Astrocyte of the cerebellum (primary cell): Measurements from ENCODE around the gene OPA3.
A peak's percentile ranks its signal among the peaks of the same experiment; 100 is the strongest.
"Not testable (repeated sequence)": the region's sequence is repeated elsewhere in the genome, so short reads cannot be mapped to it uniquely, and the experiment has no call there.

ENCODE experiments used
- DNase-seq: peaks from one replicate; pipeline ENCODE4 v3.0.0-alpha.2; 2011; ENCODE audit warnings: low read depth
- H3K4me3 ChIP-seq: 2 replicates; pipeline ENCODE4 v1.5.1; 2011; ENCODE audit warnings: mild to moderate bottlenecking, low read depth, low read length, moderate library complexity
- in situ Hi-C: cut with HindIII; loops from 2 replicates; pipeline ENCODE4 v1.10.0; 2017; ENCODE audit warnings: low sequenced_read_pairs
- TF ChIP-seq, protein P1 (sequence below): IDR thresholded peaks from 2 replicates; pipeline ENCODE4 v1.5.1; 2012; ENCODE audit warnings: low read length, low read depth, moderate library complexity, mild to moderate bottlenecking; ENCODE audit errors: missing control alignments

The OPA3 gene

DNA sequence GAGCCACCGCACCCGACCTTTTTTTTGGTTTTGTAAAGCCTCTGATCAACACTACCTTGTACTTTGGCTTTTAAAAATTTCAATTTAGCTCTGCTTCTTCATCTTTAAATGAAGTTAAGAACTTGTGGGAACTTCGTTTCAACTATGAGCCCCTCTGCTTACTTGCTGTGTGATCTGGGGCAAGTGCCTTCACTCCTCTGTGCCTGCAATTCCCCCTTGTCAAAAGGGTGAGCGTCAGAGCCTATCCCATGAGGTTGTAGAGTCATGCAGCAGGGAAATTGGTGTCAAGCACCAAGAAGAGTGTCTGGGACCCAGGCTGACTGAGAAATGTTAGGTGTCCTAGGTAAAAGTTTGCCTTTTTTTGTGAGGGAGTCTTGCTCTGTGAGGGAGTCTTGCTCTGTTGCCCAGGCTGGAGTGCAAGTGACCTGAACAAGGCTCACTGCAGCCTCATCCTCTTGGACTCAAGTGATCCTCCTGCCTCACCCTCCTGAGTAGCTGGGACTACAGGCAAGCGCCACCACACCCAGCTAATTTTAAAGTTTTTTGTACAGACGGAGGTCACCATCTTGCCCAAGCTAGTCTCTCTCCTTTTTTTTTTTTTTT lies 71.6 kb downstream of the OPA3 start:
- in situ Hi-C loops: no loop called here
- H3K4me3 ChIP-seq: no peak overlapping the region
- TF ChIP-seq, protein P1, sequence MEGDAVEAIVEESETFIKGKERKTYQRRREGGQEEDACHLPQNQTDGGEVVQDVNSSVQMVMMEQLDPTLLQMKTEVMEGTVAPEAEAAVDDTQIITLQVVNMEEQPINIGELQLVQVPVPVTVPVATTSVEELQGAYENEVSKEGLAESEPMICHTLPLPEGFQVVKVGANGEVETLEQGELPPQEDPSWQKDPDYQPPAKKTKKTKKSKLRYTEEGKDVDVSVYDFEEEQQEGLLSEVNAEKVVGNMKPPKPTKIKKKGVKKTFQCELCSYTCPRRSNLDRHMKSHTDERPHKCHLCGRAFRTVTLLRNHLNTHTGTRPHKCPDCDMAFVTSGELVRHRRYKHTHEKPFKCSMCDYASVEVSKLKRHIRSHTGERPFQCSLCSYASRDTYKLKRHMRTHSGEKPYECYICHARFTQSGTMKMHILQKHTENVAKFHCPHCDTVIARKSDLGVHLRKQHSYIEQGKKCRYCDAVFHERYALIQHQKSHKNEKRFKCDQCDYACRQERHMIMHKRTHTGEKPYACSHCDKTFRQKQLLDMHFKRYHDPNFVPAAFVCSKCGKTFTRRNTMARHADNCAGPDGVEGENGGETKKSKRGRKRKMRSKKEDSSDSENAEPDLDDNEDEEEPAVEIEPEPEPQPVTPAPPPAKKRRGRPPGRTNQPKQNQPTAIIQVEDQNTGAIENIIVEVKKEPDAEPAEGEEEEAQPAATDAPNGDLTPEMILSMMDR: no peak
- no peak for DNase-seq

GRCh38 chr19:45511074-45511473 lies 73.5 kb downstream of the OPA3 start:
- H3K4me3 ChIP-seq: no peak overlapping the region
- DNase-seq: no peak
- TF ChIP-seq, protein P1: no peak
- in situ Hi-C loops: no loop called here

DNA sequence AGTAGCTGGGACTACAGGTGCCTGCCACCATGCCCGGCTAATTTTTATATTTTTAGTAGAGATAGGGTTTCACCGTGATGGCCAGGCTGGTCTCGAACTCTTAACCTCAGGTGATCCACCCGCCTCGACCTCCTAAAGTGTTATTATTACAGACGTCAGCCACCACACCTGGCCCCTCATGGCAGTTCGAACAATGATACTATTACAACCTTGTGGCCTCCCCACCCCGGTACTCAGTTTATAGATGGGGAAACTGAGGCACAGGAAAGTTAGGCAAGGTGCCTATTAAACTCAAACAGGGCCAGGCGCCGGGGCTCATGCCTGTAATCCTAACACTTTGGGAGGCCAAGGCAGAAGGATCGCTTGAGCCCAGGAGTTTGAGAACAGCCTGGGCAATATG lies 74.2 kb downstream of the OPA3 start:
- DNase-seq, in situ Hi-C loops, H3K4me3 ChIP-seq: not testable (repeated sequence)

GRCh38 chr19:45509692-45510015 lies 74.9 kb downstream of the OPA3 start:
- in situ Hi-C loops: no loop called here
- DNase-seq: no peak
- H3K4me3 ChIP-seq: peak overlapping the region; percentile 99
- TF ChIP-seq, protein P1: no peak

DNA sequence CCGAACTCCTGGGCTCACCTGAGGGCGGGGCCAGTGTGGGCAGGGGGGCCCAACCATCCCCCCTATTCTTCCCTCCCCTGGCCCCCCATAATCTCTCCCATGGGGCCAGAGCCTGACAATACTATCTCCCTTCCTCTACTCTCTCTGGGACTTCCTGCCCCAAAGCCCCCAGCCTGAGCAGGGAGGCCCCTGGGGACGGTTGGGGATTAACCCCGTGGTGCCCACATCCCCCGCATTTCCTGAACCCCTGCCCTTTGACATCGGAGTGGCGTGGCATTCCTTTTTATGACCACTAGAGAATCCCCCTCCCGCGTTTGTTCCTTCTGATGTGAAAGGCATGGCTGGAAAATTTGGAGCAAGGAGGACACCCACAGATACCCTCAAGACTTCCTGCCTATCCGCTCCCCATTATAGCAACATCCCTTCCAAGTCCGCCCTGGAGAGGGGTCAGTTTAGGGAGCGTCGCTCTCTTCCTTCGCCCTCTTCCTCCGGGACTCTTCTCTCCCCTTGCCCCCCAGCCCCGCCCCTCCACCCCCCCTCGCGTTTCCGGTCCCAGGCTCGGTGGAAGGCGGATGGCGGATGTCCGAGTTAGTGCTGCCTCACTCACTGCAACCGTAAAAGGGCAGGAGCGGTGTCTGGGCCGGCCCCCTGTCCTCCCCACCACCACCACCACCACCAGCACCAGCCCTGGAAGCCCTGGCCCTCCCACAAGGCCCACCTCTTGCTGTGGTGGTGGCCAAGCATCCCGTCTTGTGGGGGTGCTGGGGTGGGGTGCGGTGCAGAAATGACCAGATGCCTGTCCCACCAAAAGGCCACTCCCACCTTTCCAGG lies 75.5 kb downstream of the OPA3 start:
- peak; percentile 50 for DNase-seq
- TF ChIP-seq, protein P1: no peak
- in situ Hi-C loops: no loop called here
- H3K4me3 ChIP-seq: peak overlapping the region; percentile 99

GRCh38 chr19:45508417-45508860 lies 76.2 kb downstream of the OPA3 start:
- peak overlapping the region; percentile 99 for H3K4me3 ChIP-seq
- in situ Hi-C loops: no loop called here
- no peak for DNase-seq
- TF ChIP-seq, protein P1: no peak

DNA sequence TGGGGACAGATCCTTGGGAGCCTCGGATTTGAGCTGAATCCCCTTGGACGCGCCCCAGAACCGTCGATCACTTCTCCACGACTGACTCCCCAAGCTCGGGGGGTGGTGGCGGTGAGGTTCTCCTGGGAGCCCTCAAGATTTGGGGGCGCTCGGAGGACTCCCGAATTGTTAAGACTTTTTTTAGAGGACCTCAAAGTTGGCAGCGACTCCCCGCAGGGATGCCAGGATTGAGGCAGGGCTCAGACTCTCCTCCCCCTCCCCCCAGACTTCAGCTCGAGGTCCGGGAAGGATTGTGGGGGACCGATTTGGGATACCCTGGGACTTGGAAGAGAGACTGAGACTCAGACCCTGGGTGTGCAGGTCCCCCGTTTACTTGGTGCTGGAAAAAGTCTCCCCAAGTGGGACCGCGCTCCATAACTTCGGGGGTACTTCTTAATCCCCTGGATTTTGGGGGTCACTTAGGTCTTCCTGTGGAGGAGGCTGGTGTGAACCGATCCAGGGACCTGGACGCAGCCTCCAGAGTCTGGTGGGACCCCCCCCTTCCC lies 76.7 kb downstream of the OPA3 start:
- in situ Hi-C loops: no loop called here
- DNase-seq: no peak
- TF ChIP-seq, protein P1: no peak
- peak overlapping the region; percentile 99 for H3K4me3 ChIP-seq
